ENCODE results near the gene CARS1. TPM values are rescaled to one million over a fixed set of nuclear protein-coding genes. Genes with fewer than 3 reads are reported as not detected.

The CARS1 gene
- total and polyA plus RNA-seq, 2 experiments from 2014 or later = 72.9 to 95.9 TPM

DNA sequence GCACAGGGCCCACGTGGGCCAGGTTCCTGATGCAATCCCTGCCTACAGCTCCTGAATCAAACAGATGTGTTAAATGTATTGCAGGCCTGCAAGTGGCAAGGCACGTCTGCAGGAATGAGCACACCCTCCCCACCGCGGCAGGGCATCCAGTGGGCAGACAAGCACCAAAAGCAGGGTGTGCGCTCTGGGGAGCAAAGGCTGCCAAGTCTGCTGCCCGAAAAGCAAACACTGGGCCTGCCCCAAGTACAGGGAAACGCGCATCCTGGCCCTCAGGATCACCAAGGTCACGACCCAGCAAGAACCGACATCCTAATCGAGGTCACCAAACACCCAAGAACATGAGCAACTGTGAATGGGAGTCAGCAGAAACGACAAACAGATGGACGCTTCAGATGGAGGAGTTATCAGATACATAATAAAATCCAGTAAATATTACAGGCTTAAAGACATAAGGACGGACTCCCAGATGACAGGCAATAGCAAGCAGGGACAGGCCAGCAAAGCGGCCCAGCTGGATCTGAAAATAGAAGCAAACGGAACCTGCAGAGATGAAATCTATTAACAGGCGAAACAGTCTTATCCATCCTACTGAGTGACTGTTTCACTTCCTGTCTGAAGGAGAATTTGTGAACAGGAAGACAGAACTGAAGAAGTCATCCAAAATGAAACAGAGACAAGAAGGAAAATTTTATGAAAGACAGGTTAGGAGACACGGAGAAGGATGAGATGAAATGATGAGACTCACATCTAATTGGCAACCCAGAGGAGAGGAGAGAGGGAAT is 26.7 kb downstream of the CARS1 start:
- Mint-ChIP-seq H3K27me3 (ENCODE audit: insufficient read depth, low read depth, poor library complexity) (peaks cover 10% of the 10 kb centered on the region), H3K27ac (no peak overlapping the region), H3K9me3 (no peaks in the 10 kb centered on the region), H3K36me3 (ENCODE audit: low read depth) (peaks cover 87% of the 10 kb centered on the region), H3K4me1 (no peaks in the 10 kb centered on the region), H3K4me3 (no peak overlapping the region)
- H3K4me3 ChIP-seq = no peak overlapping the region
- H3K9me2 ChIP-seq (ENCODE audit: insufficient read depth) = no peaks in the 10 kb centered on the region
- H2AFZ ChIP-seq = no peak overlapping the region
- DNase-seq (ENCODE audit: low spot score) (no peak), ATAC-seq (no peak)
- peaks cover 36% of the 10 kb centered on the region for H4K20me1 ChIP-seq (replicated peaks; ENCODE audit: insufficient read depth)
- TF ChIP-seq ZNF331 (CRISPR knock-in tag; IDR thresholded peaks at IDR 0.05; ENCODE audit: low read depth) (no peak), EZH2 (IDR thresholded peaks at IDR 0.05; ENCODE audit: low read depth, unreplicated experiment) (no peak), REST (IDR thresholded peaks at IDR 0.05; ENCODE audit: unreplicated experiment) (no peak), STAT1 (IDR thresholded peaks at IDR 0.05; ENCODE audit: unreplicated experiment) (no peak)
- TF ChIP-seq, protein P1, sequence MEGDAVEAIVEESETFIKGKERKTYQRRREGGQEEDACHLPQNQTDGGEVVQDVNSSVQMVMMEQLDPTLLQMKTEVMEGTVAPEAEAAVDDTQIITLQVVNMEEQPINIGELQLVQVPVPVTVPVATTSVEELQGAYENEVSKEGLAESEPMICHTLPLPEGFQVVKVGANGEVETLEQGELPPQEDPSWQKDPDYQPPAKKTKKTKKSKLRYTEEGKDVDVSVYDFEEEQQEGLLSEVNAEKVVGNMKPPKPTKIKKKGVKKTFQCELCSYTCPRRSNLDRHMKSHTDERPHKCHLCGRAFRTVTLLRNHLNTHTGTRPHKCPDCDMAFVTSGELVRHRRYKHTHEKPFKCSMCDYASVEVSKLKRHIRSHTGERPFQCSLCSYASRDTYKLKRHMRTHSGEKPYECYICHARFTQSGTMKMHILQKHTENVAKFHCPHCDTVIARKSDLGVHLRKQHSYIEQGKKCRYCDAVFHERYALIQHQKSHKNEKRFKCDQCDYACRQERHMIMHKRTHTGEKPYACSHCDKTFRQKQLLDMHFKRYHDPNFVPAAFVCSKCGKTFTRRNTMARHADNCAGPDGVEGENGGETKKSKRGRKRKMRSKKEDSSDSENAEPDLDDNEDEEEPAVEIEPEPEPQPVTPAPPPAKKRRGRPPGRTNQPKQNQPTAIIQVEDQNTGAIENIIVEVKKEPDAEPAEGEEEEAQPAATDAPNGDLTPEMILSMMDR (conservative IDR thresholded peaks at IDR 0.05; ENCODE audit: low read depth in 2 of 2) = no peak
- TF ChIP-seq, protein P2, sequence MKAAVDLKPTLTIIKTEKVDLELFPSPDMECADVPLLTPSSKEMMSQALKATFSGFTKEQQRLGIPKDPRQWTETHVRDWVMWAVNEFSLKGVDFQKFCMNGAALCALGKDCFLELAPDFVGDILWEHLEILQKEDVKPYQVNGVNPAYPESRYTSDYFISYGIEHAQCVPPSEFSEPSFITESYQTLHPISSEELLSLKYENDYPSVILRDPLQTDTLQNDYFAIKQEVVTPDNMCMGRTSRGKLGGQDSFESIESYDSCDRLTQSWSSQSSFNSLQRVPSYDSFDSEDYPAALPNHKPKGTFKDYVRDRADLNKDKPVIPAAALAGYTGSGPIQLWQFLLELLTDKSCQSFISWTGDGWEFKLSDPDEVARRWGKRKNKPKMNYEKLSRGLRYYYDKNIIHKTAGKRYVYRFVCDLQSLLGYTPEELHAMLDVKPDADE (IDR thresholded peaks at IDR 0.05) = no peak
- no peaks in the 10 kb centered on the region for H3K4me1 ChIP-seq (ENCODE audit: insufficient read depth)
- no peaks in the 10 kb centered on the region for H3F3A ChIP-seq (replicated peaks; ENCODE audit: low read depth)
- H3K27ac ChIP-seq (ENCODE audit: low read depth) = no peak overlapping the region
- H3K79me2 ChIP-seq (replicated peaks; ENCODE audit: insufficient read depth) = peaks cover 39% of the 10 kb centered on the region
- no peaks in the 10 kb centered on the region for H3K27me3 ChIP-seq (ENCODE audit: insufficient read depth)
- no peak overlapping the region for H3K4me2 ChIP-seq
- H3K36me3 ChIP-seq (ENCODE audit: insufficient read depth) = peaks cover 49% of the 10 kb centered on the region

- Histone ChIP-seq H3K4me2 (no peak overlapping the region), H3K4me1 (ENCODE audit: insufficient read depth) (no peaks in the 10 kb centered on the region), H3K27me3 (ENCODE audit: insufficient read depth) (no peaks in the 10 kb centered on the region), H3F3A (replicated peaks; ENCODE audit: low read depth) (no peaks in the 10 kb centered on the region), H3K27ac (ENCODE audit: low read depth) (no peak overlapping the region), H2AFZ (no peak overlapping the region), H3K79me2 (replicated peaks; ENCODE audit: insufficient read depth) (peaks cover 26% of the 10 kb centered on the region), H3K4me3 (no peak overlapping the region), H3K9me2 (ENCODE audit: insufficient read depth) (no peaks in the 10 kb centered on the region), H4K20me1 (replicated peaks; ENCODE audit: insufficient read depth) (peaks cover 27% of the 10 kb centered on the region), H3K36me3 (ENCODE audit: insufficient read depth) (peaks cover 49% of the 10 kb centered on the region)
- peaks cover 12% of the 10 kb centered on the region for H3K27me3 Mint-ChIP-seq (ENCODE audit: insufficient read depth, low read depth, poor library complexity)
- peaks cover 89% of the 10 kb centered on the region for H3K36me3 Mint-ChIP-seq (ENCODE audit: low read depth)
- H3K27ac Mint-ChIP-seq = no peak overlapping the region; the same call in 1 of the 2 replicates
- no peaks in the 10 kb centered on the region for H3K4me1 Mint-ChIP-seq
- DNase-seq (ENCODE audit: low spot score) (no peak), ATAC-seq (no peak)
- H3K9me3 Mint-ChIP-seq = no peaks in the 10 kb centered on the region
- no peak overlapping the region; the same call in 2 of the 3 replicates for H3K4me3 Mint-ChIP-seq
- TF ChIP-seq, protein P1 (conservative IDR thresholded peaks at IDR 0.05; ENCODE audit: low read depth in 2 of 2) = no peak
- TF ChIP-seq STAT1 (IDR thresholded peaks at IDR 0.05; ENCODE audit: unreplicated experiment) = no peak
Observed at GRCh38 chr11:3028813-3029212, 28.4 kb downstream of the CARS1 start.

All from GM23338 (cell line).